SIG-M5 treated with dmso at 0.1 percent for 504 hours (cell line): ENCODE results near the gene SIK2.
"Not testable (repeated sequence)": the region's sequence is repeated elsewhere in the genome, so short reads cannot be mapped to it uniquely, and the experiment has no call there.

Source experiments
- DNase-seq: peaks from one replicate; lab custom pipeline; 2025; ENCODE audit not compliant: unreplicated experiment; lab: John Stamatoyannopoulos, UW

SIK2 gene

DNA sequence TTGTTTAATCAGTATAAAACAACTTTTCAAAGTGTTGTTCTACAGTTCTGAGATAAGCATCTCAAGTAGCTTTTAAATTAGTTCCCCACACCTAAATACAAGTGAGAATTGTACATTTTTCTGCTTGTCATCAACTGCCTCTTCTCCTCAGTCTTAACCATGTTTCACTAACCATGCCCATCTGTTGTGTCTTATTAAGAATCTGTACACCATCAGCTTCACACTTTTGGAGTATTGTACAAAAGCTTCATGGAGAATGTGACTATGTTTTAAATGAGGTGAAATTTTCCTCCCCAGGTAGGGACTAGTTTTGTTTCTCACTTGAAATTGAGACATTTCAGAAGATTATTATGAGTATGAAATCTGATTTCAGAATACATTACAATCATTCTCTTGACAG, 52.4 kb downstream of the SIK2 start:
- no peak for DNase-seq

DNA sequence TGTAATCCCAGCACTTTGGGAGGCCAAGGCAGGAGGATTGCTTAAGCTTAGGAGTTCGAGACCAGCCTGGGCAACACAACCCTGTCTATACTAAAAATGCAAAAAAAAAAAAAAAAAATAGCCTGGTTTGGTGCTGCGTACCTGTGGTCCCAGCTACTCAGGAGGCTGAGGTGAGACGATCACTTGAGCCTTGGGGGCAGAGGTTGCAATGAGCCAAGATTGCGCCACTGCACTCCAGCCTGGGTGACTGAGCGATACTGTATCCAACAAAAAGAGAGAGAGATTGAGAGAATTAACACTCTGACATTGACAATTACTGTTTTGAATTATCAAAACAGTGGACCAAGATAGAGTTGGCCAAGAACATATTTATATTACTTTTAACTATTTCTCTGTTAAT, 53.7 kb downstream of the SIK2 start:
- DNase-seq = no peak

DNA sequence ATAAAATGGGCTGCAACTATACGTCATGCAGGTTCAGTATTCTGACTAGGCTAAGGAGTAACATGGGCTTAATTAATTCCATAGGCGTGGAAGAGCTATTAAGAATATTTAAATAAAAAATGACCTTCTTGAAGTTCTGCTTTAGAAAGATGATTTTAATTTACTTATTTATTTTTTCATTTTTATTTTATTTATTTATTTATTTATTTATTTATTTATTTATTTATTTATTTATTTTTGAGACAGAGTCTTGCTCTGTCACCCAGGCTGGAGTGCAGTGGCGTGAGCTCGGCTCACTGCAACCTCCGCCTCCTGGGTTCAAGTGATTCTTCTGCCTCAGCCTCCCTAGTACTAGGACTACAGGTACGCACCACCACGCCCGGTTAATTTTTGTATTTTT, 55.7 kb downstream of the SIK2 start:
- not testable (repeated sequence) for DNase-seq

DNA sequence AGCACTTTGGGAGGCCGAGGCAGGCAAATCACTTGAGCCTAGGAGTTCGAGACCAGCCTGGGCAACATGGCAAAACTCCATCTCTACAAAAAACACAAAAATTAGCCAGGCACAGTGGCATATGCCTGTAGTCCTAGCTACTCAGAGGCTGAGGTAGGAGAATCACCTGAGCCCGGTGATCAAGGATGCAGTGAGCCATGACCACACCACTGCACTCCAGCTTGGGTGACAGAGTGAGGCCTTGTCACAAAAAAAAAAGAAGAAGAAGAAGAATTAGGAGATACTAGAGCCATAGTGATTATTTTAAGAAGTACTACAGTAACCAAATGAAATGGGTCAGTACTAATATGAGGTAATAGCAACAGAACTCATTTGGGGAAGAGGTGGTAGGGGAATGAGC, 56.2 kb downstream of the SIK2 start:
- not testable (repeated sequence) for DNase-seq

GRCh38 chr11:111659201-111660115, 57.2 kb downstream of the SIK2 start:
- DNase-seq = no peak

DNA sequence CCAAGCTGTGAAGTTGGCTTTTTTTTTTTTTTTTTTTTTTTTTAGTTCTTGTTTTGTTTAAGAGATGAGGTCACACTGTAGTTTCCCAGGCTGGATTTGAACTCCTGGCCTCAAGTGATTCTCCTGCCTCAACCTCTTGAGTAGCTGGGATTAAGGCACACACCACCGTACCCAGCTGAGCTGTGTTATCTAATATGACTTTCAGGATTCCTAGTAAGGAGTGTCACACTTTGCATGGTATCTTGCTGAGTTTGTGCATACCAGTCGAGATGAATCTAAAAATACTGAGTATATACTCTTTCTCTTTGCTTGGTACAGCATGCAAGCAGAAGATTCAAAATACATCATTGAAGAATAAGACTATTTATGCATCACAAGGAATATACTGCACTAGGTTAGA, 58.6 kb downstream of the SIK2 start:
- DNase-seq = no peak

DNA sequence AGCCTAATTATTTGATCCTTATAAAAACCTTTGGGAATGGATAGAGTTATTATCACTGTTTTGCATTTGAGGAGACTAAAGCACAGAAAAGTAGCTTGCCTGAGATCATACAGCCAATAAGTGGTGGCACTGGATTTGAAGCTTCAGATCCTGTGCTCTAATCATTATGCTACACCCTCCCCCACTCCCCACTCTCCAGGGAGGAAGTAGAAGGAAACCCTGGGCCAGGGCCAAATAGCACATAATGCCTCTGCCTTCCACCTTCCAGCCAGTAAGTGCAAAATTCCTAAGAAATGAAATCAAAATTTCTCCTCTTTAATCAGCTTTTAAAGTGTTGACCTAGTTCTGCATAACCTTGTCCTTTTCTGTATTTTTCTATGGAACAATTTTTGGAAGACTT, 61.6 kb downstream of the SIK2 start:
- DNase-seq = no peak

GRCh38 chr11:111665777-111666176, 63.5 kb downstream of the SIK2 start:
- DNase-seq = no peak

DNA sequence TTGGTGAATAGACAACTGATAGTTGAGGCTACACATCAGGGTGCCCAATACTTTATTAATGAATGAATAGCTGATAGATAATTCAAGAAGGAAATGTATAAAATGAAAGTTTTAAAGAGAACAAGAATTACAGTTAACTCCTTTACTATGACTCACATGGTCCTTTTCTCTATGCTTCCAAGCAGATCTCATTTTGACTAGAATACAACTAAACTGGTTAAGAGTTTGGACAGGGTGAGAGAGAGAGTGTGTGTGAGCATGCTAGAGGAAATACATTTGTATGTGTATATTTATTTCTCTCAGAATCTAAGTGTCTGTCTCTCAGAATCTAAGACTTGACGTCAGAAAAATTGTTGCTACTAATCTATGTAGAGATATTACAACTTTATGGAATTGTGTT, 66.7 kb downstream of the SIK2 start:
- no peak for DNase-seq

DNA sequence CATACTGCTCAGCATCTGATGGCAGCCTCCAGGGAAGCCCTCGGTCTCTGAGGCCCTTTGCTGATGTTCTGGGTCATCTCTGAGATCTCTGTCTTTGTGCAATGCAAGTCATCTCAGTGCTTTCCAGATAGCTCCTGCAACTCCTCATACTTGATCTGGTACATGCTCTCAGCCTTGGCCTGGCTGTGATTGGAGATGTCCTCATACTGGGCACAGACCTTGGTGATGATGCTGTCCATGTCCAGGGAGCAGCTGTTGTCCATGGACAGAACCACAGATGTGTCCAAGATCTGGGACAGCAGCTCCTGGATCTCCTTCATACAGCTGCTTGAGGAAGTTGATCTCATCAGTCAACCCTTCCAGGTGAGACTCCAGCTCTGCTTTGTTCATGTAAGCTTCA, 69.1 kb downstream of the SIK2 start:
- no peak for DNase-seq

GRCh38 chr11:111672949-111673348, 70.7 kb downstream of the SIK2 start:
- DNase-seq = no peak

GRCh38 chr11:111674941-111675340, 72.7 kb downstream of the SIK2 start:
- DNase-seq = no peak

DNA sequence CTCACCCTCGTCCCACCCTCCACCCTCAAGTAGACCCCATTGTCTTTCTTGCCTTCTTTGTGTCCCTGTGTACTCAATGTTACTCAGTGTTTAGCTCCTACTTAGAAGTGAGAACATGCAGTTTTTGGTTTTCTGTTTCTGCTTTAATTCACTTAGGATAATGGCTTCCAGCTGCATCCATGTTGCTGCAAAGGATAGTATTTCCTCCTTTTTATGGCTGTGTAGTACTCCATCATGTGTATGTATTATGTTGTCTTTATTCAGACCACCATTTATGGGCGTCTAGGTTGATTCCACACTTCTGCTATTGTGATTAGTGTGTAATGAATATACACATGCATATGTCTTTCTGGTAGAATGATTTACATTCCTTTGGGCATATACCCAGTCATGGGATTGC, 73.6 kb downstream of the SIK2 start:
- no peak for DNase-seq

DNA sequence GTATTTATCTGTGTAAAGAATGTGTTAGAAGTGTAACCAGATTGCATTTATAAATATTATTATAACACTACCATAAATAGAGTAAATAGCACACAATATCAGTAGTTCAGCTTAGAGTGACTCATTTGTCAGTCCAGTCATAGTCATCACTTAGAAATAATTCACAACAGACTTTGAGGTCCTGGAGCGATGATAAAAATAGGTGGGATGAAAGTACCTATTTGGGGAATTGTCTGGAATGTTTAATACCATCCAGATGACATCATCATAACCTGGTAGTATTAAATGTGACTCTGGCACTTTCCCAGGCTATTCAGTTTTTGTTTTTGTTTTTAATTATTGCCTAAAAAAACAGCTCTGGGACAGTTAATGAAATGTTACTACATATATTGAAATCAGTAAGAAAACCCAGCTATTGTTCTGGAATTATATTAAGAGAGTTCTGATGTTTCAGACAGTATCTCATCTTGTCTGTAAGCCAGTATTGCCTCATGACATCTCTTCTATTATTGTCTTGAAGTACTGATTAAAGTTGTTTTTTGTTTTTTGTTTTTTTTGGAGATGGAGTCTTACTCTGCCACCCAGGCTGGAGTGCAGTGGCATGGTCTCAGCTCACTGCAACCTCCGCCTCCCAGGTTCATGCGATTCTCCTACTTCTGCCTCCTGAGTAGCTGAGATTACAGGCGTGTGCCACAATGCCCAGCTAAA, 74.8 kb downstream of the SIK2 start:
- no peak for DNase-seq

DNA sequence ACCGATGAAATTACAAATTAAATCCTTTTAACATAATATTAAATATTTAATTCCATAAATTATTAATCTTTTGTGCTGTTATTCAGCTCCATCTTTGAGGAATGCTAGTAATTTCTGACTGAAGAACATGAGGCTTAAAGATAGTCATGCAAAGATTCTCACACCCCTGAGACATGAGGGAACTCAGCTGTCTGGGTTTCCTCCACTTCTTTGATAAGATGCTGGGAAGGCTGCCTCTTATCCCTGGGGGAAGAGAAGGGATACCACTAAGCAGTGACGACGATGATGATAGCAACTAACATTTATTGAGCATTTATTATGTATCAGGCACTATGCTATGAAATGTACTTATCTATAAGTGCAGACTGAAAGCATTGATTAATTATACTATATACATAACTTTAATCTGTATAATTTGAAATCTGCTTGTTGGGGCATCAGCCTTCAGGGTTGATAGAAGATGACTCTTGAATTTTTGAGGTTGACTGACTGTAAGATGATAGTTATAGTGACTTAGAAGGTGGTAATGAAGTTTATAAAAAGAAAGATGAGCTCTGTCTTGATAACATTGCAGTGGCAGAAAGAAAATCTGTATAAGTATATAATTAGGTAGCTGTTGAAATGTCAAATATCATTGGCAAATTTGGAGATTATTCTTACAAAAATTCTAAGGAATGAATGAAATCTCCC, 78.4 kb downstream of the SIK2 start:
- no peak for DNase-seq

- DNase-seq = no peak
Measured at GRCh38 chr11:111683806-111684205, 81.6 kb downstream of the SIK2 start.

DNA sequence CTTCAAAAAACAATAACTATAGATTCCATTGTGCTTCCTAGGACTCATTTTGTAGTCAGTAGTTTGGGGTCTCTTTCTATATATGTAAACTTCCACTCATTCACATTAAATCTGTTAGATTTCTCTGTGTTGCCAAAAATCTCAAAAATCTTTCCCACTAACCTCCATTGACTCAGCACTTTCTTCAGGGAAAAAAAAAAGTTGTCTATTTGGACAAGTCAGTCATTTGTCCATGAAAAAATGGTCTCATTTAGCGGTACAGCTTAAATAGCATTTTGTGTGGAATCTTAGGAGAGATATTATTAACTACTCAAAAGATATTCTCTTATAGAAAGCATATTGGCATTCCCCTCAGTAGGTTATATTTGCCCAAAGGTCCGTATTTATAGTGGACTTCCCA, 82.0 kb downstream of the SIK2 start:
- DNase-seq = no peak

- DNase-seq = no peak
Measured at GRCh38 chr11:111688013-111688412, 85.8 kb downstream of the SIK2 start.

GRCh38 chr11:111691176-111691575, 88.9 kb downstream of the SIK2 start:
- no peak for DNase-seq

DNA sequence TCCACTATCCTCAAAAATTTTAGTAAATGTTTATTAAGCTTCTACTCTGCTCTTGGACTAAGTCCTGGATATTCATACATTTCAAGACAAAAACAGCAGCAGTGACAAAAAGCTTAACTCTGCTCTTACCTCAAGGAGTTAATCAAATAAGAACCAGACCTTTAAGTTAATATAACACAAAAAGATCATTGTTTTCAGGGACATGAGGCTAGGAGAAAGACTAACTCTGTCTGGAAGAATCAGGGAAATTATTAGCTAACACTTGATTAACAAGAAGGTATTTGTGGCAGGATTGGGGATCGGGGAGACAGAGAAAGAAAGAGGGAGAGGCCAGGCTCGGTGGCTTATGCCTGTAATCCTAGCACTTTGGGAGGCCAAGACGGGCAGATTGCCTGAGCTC, 89.5 kb downstream of the SIK2 start:
- no peak for DNase-seq

- no peak for DNase-seq
Measured at GRCh38 chr11:111693224-111693937, 91.1 kb downstream of the SIK2 start.
